GM19099 (cell line): ENCODE results near the gene ATP10A.

Experiments
- POLR2A ChIP-seq: IDR thresholded peaks from 3 replicates; pipeline ENCODE4 v1.6.1; 2011; ENCODE audit warnings: low read depth; ENCODE audit not compliant: insufficient read length; ENCODE audit errors: extremely low read depth

ATP10A gene

GRCh38 chr15:25869701-25870100 is 6.6 kb upstream of the ATP10A start:
- no peak for TF ChIP-seq POLR2A

- TF ChIP-seq POLR2A = no peak
Measured at GRCh38 chr15:25866874-25867273, 3.7 kb upstream of the ATP10A start.

- TF ChIP-seq POLR2A = no peak
Measured at GRCh38 chr15:25866251-25866650, 3.1 kb upstream of the ATP10A start.

- TF ChIP-seq POLR2A = no peak
Measured at GRCh38 chr15:25864966-25865365, 1.8 kb upstream of the ATP10A start.

GRCh38 chr15:25863968-25864580 is 947 bp upstream of the ATP10A start:
- TF ChIP-seq POLR2A = no peak

- TF ChIP-seq POLR2A = no peak
Measured at GRCh38 chr15:25862472-25863110, 536 bp downstream of the ATP10A start.

- TF ChIP-seq POLR2A = no peak
Measured at GRCh38 chr15:25862071-25862471, 1.1 kb downstream of the ATP10A start.

DNA sequence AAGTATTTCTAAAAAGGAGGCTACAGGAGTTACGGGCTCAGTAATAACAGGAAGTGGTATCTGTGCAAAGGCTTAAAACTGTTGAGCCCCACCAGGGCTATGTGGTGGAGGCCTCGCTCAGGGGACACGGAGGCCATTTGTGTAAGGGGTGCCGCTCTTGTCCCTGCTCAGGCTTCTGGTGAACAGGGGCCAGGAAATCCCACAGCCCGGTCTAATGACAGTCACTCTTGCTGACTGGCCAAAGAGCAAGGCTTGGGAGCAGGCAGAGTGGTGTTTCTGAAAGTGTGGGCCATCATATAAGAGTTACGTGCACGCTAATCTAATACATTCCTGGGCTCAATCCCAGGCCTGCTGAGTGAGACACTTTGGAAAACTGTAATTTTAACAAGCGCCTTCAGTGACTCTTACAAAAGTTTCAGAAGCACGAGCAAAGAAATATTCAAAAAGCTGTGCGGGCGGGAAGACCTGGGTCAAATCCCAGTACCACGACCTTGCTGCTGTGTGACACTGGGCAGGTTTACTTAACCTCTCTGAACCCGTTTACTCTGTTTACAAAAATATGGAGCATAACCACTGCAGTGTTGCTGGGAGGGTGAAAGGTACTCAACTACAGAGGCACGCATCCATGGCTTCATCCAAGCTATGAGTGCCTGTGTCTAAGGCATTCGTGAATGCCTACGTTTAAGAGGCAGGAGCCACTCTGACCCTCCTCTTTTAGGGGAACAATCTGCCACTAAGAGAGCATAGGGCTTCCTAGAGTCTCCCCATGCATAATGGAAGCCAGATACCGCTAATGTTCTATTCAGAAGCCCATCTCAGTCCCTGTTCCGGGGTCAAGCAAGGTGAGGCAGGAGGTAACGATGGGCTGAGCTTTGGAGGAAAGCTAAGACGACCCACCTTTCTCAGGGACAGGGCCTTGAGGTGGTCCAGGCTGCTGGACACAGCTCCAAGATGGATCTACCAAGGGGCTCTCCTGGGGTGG is 2.0 kb downstream of the ATP10A start:
- no peak for TF ChIP-seq POLR2A

- no peak for TF ChIP-seq POLR2A
Measured at GRCh38 chr15:25859838-25860645, 3.1 kb downstream of the ATP10A start.

GRCh38 chr15:25858952-25859760 is 4.0 kb downstream of the ATP10A start:
- no peak for TF ChIP-seq POLR2A

DNA sequence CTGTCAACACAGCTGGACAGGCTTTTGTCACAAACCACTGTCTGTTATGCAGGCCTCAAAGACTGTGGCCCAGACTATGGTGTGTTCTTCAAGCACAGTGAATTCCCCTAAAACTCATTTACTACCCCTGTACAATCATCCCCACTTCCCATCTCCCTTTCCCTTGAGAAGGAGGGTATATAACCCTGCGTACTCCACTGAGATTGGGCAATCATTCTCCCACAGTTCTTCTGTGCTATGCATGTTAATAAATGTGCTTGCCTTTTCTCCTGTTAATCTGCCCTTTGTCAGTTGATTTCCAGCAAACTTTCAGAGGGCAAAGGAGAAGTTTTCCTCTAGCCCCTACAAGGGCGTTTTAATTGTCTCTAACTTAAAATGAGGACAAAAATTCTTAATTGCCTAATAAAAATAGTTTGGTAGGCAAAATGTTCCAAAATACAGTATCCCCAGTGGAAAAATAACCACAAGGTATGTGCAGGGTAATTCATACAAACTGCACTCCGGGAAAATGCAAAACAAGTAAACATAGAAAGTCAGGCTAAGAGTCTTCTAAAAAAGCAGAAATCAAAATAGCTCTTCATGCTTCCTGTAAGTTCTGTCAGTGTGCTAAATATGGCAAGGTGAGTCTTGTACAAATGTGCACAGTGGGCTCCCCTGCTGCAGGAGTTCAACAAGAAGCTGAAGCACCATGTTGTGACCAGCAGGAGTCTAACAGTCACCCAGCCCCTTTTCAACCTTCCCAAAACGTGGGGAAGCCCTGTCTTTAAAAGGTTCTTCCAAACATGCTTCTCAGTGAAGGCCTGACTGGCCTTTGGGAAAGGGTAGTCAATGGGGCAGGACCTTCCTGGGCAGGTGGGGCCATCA is 10.2 kb downstream of the ATP10A start:
- no peak for TF ChIP-seq POLR2A

- TF ChIP-seq POLR2A = no peak
Measured at GRCh38 chr15:25852027-25852426, 11.1 kb downstream of the ATP10A start.
